HG03439 (cell line): ENCODE results near the gene TCF7L2.

Experiments used
- ATAC-seq: cut with Tn5 transposase; IDR thresholded peaks from one replicate; pipeline ENCODE4 v1.9.1; 2021; ENCODE audit warnings: mild to moderate bottlenecking, moderate library complexity; ENCODE audit not compliant: unreplicated experiment

The TCF7L2 gene

DNA sequence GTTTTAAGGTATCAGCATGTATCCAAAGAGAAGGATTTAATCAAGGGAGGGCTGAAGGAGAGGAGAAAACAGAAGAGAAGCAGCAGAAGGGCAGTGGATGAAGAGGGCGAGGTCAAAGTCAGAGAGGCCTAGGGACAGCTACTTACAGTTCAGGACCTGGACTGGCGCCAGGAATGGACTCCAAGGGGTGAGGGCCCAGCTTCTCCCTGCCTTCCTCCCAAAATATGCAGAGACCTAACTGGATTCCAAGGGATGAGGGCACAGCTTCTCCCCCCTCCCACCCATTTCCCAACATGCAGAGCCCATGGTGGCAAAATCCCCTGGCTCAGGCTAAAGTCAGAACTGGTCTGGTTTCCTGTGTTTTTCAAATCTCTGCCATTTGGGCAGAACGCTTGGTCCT lies 3.4 kb upstream of the TCF7L2 start:
- ATAC-seq = no peak

DNA sequence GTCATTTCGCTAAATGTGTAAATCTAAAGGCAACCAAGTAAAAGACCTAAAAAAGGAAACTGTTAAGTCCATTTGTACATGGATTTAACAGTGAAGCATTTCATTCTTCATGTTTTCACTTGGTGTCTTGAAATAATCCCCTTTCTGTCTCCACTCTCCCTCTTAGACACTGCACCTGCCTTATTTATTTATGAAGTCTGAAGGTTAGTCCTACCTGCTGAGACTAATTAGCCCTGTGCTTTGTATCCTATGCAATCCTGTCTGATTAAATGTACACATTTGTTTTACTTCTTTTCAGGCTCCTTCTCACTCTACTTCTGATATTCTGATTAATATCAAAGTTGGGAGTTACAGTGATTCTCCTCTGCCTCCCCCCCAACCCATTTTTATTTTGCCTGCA lies 1.9 kb upstream of the TCF7L2 start:
- ATAC-seq = no peak

DNA sequence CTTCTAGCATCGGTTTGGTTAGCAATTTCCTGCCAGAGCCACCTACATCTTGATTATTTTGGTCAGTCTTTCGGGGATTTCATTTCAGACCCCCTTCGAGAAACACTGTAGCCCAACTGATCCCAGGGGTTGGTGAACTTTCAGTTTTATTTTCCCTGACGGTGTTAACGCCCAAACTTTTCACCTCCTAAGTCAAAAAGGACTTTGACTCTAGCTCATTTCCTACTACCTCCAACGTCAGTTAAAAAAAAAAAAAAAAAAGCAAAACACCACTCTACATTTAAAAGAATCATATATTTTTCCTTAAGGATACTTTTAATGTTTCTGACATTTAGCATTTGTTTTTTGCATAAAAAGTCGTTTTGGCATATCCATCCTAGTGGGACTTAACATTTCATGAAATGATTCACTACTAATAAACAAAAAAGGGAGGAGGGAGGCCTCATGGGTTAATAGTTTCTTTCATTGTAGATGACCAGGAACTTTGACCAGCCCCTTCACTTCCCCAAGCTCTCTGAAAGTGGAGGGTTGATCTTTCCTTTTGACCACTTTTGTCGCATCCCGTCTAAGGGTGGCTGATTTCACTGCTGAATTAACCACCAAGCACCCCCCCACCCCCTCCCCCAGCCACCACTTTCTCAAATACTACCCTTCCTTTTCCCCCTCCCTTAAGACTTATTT lies 764 bp upstream of the TCF7L2 start:
- no peak for ATAC-seq

DNA sequence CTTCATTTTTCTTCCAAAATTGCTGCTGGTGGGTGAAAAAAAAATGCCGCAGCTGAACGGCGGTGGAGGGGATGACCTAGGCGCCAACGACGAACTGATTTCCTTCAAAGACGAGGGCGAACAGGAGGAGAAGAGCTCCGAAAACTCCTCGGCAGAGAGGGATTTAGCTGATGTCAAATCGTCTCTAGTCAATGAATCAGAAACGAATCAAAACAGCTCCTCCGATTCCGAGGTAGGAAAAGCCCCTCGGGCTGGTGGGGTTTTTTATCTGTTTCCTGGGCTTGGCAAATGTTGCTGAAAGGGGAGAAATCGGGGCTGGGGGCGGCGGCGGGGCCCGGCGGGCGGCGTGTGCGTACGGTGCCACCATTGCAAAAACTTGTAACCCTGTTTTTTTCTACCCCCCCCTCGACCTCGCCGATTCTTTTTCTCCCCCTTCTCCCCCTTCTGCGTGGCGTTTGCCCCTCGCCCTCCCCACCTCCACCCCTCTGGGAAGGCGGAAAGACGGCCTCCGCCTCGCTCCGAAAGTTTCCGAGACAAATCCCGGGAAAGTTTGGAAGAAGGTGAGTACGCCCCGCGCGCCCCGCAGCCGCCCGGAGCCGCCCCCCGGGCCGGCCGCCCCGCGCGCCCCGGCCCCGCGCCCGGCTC lies 789 bp downstream of the TCF7L2 start:
- no peak for ATAC-seq

DNA sequence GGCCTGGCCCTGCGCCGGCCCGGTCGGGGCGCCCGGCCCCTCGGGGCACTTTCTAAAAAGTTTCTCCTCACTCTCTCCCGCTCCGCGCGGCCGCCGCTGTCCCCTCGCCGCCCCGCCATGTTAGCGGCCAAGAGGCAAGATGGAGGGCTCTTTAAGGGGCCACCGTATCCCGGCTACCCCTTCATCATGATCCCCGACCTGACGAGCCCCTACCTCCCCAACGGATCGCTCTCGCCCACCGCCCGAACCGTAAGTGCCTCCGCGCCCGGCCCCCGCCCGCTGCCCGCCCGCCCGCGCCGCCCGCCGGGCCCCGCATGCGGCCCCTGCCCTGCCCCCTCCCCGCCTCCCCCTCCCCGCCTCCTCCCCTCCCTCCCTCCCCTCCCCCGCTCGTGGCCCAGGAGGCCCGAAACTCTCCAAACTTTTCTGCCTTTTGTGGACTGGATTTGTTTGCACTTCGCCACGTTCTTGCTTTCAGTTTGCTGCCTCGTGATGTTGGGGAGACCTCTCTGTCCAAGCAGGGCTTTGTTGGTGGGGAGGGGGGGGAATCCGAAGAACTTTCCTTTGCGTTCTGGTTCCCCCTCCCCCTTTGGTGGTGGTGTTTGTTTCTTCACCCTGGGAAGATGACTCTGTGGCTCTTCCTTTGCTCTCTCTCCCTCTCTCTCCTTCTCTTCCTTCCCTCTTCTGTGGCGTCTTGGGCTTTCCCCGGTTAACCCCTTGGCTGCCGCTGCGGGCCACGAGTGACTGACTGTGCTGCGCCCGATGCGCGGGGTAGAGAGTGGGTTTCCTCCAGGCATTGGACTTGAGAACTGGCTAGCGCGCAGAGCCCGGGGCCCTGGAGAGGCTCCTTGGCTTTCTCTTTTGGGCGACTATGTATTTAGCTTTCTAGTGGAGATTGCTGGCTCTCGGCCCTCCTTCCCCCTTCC lies 1.6 kb downstream of the TCF7L2 start:
- no peak for ATAC-seq

DNA sequence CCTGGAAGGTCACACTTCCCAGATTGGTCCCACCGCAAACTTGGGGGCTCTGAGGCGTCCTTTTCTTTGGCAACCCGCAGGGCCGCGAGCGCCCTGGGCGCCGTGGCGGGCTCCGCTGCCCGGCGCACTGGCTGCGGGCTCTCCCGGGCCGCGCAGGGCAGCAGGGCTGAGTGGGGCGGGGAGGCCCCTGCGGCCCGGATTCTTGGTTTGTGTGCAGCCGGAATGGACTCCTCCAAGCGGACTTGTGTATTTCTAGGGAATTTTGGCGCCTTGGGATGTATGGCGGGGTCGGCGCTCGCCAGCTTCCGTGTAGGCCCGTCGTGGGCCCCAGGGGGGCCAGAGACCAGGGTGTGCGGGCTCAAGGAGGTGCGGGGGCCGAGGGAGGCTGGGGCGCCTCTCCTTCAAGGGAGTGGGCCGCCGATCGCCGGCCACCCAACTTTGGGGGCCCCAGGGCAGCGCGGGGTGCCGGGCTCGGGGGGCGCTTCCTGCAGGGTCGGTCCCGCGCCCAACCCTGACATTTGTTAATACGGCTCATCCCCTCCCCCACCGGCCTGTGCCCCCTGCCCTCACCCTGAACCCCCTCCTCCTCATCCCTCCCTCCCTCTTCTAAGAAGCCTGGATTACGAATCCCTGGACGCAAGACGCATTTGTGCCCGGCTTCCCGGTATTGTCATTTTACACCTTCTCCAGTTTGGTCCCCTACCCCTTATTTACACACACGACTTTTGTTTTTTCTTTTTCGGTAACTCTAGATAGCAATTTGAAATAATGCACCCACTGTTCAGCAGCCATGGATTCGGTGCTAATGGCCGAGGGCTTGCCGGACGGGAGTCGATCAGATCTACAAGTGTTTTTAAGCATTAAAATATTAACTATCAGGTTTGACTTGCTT lies 2.5 kb downstream of the TCF7L2 start:
- no peak for ATAC-seq

DNA sequence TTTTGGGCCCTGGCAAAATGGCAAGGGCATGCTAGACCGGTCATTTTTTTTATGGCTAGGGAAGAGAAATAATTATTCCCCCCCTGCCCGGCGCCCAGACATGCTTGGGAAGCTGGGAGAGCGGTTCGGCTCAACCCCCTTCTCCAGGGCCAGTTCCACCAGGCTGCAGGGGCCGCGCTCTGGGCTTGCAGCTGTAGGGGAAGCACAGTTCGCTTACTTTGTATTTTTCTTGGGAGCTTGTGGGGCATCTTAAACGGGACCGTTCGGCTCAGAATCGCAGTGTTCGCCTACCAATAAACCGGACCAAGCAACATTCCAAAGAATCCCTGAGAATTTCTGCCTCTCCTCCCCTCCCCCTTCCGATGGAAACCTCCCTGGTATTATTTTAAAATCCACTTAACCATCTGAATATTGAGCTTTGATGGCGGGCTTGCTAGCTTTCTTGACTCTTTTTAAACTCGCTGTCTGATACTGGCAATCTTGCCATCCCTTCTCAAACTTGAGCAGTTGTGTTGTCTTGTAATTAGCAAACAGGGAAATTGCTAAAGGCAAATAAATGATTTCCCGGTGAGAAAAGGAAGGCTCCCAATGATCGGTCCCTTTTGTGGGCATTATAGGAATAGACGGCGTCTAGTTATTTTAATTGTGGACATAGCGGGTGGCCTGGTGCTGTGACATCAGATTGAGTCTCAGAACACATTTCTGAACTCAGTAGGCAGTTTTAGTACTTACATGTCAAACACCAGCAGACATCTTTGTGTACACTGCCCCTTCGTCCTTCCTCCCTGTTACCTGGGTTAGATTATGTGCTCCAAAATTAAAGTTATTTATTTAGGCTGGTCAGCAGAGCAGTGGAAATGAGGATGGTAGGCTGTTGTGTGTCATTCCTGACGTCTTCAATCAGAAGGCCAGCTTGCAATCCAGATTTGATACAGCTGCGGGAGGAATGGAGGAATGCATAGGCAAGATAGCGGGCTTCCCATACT lies 3.4 kb downstream of the TCF7L2 start:
- ATAC-seq = no peak

DNA sequence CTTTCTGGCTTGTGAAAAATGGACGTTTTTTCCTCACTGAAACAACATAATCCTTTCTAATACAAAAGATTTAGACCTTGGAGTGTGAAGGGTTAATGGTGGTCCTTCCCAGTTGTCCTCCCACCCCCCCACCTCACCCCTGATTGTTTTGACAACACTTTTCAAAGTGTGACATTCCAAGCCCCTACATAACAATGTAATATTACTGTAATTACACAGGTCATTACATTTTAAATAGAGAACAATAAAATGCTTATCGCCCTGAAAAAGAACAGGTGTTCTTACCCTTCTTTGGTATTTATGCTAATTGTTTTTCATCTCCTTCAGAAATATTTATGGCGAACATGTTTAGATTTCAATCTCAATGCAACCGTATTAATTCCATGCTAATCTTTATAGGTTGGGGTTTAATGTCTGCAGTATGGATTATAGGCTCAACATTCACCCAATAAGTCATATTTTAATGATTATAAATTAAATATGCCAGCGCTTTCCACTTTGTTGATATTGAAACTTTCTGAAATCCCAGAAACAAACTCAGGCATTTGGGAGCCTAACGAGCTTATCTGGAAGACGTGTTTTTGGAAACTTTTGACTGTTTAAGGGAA lies 5.0 kb downstream of the TCF7L2 start:
- ATAC-seq = no peak

DNA sequence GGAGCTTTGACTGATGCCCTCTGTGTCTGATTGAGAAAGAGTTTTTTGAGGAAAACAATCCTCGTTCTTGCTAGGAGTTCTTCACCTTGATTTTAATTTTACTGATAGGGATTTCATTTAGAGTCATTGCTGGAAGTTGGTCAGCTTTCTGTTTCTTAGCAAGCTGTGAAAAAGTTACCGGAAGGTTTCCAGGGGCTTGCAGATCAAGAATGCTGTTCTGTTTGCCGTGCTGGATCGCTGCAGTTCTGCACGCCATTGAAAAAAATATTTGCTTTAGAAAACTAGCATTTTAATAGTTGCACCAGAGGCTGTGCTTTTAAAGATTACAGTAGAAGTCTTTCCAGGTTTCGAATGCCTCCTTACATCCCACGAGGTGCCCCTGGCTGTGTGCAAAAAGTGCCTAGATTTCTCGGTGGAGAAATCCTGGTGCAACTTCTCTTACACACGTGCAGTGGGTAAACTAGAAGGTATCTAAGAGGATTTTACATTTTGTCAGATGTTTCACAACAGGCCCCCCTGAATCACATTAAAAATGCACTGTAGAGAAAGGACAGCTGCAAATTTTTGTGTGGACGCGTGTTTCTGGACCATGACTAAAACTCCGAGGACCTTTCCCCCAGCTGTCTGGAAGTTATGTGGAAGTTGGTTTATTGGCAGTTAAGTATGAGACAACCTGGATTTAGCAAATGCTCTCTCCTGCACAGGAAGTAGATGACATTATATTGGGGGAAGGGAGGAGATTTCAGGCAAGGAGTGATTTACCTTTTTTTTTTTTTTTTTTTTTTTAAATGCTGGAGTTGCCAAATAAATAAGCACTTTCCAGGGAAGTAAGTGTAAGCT lies 5.8 kb downstream of the TCF7L2 start:
- ATAC-seq = no peak

DNA sequence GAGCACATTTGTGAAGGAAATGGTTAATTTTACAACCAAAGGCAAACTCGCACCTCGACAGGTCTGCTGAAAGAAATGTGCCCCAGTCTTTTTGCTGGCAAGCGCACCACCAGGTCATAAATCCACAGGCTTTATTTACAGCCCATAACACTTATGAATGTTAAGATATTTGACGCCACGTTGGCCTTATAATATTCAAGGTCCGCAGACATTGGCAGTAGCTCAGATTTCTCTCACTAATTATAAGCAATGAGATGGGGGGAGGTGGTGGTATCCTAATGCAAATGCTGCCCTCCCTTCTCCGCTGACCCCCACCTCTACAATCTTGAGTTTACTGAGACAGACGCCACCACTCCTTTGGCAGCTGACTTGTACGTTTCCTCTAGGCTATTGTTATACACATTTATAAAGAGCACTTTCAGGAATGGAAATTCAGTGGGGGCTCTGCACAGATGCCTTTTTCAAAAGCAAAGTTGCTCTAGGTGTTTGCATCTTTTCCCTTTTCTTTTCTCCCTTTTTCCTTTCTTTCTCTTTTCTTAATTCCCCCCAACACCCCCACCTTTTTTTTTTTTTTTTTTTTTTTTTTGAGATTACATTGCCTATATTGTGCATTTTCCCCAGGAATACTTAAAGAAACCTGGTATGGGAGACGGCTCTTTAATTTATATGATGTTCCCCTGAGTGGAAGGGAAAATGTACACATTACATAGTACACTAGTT lies 6.7 kb downstream of the TCF7L2 start:
- no peak for ATAC-seq

DNA sequence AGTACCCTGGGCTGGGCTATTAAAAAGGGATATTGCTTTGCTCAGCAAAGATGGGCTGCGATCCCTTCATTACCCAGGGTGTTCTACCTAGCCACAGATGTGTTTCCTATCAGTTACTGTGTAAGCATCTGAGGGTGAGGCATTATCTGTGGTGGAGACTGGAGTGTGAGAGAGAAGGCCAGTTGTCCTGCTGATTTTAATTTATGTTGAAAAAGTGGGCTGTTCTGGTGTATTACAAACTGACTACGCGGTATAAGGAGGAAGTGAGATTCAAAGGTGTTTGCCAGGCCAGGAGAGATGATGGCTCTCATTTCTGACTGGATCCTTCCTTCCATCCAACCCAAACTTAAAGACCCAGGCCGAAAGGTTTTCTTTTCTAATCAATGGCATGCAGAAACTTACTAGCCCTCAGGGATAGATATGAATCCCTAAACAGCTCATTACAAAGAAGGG lies 7.6 kb downstream of the TCF7L2 start:
- ATAC-seq = no peak

DNA sequence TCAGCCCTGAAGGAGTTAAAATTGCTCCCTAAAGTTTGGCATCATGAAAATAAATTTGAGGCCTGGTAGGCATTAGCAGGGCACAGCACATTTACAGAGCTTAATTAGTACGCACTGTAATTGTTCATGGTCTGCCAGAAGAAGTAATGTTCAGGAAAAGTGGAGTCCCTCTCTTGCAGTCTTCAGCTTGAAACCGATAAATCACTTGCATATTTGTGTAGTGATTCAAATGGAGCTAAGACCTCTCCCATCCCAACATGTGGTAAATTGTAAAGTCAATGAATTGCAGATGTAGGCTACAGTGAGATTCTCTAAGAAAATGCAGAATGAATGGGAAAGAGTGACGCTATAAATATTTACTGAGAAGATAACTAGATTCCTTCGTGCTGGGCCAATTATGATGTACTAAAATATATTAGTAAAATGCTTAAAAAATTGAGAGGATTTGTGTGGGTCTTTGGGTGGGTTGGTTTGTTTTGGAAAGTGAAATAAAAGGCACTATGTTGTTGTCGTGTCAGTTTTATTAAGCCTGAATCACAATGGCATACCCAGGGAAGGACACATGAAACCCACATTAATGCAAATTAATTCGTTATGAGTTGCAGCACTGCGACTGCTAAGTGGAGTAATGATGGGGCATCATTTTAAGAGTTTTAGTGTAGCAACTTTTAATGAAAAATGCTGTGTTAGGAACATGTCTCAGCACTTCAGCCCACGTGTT lies 8.4 kb downstream of the TCF7L2 start:
- ATAC-seq = no peak

DNA sequence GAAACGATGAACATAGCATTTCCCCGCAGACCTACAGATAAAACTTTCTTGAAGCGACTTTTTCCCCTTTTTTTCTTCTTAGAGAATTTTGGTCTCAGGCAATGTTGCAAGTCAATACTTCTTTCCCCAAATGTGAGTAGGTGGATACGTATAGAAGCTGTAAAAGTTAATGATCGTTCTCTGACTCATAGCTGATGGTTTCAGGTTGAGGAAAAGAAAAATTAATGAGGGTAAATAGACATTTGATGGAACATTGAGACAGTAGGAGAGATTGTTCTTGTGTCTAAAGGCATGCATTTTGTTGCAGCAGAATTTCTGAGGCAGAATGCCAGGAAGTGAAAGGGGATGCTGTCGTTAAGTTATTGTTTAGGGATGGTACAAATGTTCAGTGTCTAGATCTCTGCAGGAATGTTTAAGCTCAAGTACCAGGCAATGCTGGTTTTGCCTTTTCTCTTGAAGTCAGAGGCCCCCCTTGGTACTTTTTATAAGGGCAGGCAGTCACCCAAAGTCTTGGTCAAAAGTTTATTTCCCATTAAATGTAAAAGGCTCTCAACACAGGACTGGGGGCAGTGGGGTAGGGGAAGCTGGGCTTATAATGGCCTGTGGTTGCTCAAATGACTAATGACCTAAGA lies 9.3 kb downstream of the TCF7L2 start:
- ATAC-seq = no peak

DNA sequence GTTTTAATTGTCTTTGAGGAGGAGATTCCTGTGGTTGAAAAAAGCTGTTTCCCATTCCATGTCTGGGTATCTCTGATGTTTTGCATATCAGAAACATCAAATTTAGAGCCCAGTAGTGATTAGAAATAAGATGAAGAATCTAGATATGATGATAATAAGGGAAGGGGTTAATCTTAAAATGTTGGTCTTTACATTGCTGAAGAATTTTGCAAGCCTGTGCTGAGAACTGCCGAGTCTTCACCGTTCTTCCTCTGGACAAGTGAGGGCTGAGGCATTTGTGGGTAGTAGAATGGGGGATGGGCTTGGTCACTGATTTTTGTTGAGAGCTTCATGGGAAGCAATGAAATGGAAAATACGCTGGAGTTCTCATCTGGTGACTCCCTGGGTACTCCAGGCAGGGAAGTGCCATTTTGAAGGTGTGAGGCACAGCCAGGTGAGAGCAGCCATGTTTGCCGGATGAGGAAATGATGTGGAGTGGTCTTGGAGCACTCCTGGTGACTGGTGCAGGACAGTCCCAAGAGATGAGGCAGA lies 10.2 kb downstream of the TCF7L2 start:
- ATAC-seq = no peak

DNA sequence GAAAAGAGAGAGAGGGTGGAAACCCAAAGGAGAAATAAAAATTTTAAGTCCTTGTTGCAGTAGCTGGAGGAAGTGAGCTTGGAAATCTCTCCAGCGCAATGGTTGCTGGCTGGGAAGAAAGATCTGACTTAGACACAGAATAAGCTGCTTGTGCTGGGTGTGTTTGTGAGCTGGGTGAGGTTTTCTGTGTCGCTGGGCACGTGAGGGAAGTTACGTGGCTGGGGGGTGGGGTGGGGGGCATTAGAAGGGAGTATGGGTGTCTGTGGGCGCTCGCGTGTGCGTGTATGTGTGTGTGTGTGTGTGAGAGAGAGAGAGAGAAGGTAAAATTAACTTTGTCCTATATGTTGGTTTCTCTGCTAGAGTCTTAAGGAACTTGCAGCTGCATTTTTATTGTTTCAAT lies 11.6 kb downstream of the TCF7L2 start:
- ATAC-seq = no peak

DNA sequence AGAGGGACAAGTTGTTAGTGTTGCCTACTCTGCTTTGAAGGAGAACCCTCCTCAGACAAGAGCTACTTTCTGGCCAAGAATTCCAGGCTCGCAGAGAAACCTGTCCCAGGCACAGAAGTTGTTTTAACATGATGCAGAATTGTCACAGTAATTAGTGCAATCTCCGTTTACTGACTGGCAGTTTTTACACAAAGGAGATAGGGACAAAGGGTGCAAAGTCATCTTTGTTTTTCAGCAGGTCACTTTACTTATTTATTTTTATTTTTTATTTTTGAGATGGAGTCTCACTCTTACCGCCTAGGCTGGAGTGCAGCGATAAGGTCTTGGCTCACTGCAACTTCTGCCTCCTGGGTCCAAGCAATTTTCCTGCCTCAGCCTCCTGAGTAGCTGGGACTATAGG lies 12.3 kb downstream of the TCF7L2 start:
- no peak for ATAC-seq
